ENCODE results near the gene TXNRD1.
"Not testable (repeated sequence)": the region's sequence is repeated elsewhere in the genome, so short reads cannot be mapped to it uniquely, and the experiment has no call there.

TXNRD1 gene

DNA sequence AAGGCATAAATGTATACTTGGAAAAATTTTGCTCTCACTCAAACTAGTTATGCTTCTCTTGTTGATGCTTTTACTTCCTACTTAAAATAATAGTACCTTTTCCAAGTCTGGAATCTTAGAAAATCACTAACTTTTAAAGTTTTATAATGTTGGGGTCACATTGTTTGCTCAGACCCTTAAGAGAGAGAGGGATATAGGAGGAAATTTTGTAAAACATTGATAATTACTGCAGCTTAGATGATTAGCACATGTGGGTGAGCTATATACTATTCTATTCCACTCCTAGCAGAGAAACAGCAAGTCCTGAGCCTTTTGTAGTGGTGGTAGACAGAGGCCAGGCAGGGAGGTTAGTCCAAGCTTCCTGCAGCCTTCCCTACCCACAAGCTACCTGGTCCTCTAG lies 101.4 kb downstream of the TXNRD1 start:
- no peak for TF ChIP-seq POLR2A (IDR thresholded peaks at IDR 0.05; ENCODE audit: low read length)
- no peak for TF ChIP-seq GATA1 (IDR thresholded peaks at IDR 0.05; ENCODE audit: low read depth, low read length)
- DNase-seq = no peak

DNA sequence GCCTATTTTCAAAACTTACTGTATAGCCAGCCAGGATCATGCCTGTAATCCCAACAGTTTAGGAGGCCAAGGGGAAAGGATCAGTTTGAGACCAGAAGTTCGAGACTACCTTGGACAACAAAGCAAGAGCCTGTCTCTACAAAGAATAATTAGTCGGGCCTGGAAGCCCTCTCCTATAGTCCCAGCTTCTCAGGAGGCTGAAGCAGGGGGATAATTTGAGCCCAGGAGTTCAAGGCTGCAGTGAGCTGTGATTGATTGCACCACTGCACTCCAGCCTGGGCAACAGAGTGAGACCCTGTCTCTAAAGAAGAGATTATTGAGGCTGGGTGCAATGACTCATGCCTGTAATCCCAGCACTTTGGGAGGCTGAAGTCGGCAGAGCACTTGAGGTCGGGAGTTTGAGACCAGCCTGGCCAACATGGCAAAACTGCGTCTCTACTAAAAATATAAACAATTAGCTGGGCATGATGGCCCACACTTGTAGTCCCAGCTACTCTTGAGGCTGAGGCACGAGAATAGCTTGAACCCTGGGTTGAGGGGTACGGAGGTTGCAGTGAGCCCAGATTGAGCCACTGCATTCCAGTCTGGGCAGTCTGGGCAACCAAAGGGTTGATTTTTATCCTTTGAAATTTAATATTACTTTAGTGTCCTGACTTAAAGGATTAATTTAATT lies 102.1 kb downstream of the TXNRD1 start:
- TF ChIP-seq GATA1 (IDR thresholded peaks at IDR 0.05; ENCODE audit: low read depth, low read length) (no peak), POLR2A (IDR thresholded peaks at IDR 0.05; ENCODE audit: low read length) (no peak)
- no peak for DNase-seq

DNA sequence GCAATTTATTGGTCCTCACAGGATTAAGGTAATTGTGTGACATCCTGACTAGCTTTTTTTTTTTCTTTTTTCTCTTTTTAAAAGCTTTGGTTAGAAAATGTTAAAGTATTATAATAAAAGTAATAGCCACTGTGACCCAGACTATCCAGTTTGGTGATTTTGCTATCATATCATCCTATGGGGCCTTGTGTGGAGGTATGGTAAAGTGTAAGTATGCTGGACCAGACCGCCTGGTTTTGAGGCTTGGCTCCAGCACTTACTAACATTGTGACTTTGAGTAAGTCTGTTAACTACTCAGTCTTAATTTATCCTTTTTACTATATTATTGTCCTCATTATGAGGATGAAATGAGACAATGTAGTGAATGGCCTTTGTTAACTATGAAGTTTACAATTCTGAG lies 103.4 kb downstream of the TXNRD1 start:
- TF ChIP-seq GATA1 (IDR thresholded peaks at IDR 0.05; ENCODE audit: low read depth, low read length) (no peak), POLR2A (IDR thresholded peaks at IDR 0.05; ENCODE audit: low read length) (no peak)
- no peak for DNase-seq

- DNase-seq = no peak
- TF ChIP-seq GATA1 (IDR thresholded peaks at IDR 0.05; ENCODE audit: low read depth, low read length) (no peak), POLR2A (IDR thresholded peaks at IDR 0.05; ENCODE audit: low read length) (no peak)
Measured at GRCh38 chr12:104319918-104320626, 104.5 kb downstream of the TXNRD1 start.

DNA sequence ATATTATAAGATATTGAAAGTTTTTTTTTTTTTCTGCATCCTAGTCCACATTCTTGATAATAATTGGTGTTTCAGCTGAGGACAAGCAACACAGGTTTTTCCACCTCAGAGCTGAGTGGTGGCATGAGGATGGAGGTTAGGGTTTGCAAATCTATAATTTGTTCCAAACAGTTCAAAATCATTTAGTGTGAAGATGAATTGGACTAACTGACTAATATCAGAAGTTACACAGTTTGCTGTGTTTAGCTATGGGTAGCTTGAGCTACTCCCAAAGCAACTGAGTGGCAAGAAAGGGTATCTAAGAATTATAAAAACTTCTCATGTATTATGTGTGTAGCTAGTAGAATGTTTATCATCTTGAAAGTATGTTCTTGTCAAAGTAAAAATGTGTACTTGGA lies 105.0 kb downstream of the TXNRD1 start:
- no peak for TF ChIP-seq GATA1 (IDR thresholded peaks at IDR 0.05; ENCODE audit: low read depth, low read length)
- TF ChIP-seq POLR2A (IDR thresholded peaks at IDR 0.05; ENCODE audit: low read length) = no peak
- no peak for DNase-seq

GRCh38 chr12:104321949-104322348 lies 106.4 kb downstream of the TXNRD1 start:
- no peak for DNase-seq
- TF ChIP-seq GATA1 (IDR thresholded peaks at IDR 0.05; ENCODE audit: low read depth, low read length) = no peak
- no peak for TF ChIP-seq POLR2A (IDR thresholded peaks at IDR 0.05; ENCODE audit: low read length)

DNA sequence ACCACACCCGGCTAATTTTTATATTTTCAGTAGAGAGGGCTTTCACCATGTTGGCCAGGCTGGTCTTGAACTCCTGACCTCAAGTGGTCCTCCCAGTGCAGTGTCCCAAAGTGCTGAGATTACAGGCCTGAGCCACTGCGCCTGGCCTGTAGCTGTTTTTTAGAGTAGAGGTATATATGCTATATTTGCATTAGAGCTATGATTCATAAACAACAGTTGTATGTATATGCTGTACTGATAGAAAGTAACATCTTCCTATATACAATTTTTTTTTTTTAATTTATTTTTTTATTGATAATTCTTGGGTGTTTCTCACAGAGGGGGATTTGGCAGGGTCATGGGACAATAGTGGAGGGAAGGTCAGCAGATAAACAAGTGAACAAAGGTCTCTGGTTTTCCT lies 107.0 kb downstream of the TXNRD1 start:
- not testable (repeated sequence) for DNase-seq

DNA sequence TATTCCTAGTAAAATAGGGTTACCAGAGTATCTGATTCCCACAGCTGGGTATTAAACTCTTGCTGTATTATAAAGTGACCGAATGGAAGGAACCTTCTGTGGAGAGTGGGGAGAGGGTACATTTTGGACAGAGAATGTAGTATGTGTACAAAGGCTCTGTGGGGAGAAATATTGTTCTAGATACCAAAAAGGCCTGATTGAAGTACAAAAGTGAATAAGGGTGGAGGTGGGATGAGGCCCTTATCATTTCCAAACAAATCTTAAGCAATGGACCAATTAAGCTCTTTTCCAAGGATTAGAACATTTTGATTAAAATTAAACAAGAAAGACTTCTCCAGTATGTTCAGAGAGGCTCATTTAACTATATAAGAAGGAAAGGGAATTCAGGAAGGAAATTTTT lies 108.3 kb downstream of the TXNRD1 start:
- no peak for DNase-seq
- no peak for TF ChIP-seq GATA1 (IDR thresholded peaks at IDR 0.05; ENCODE audit: low read depth, low read length)
- TF ChIP-seq POLR2A (IDR thresholded peaks at IDR 0.05; ENCODE audit: low read length) = no peak

GRCh38 chr12:104328278-104328677 lies 112.7 kb downstream of the TXNRD1 start:
- not testable (repeated sequence) for DNase-seq

DNA sequence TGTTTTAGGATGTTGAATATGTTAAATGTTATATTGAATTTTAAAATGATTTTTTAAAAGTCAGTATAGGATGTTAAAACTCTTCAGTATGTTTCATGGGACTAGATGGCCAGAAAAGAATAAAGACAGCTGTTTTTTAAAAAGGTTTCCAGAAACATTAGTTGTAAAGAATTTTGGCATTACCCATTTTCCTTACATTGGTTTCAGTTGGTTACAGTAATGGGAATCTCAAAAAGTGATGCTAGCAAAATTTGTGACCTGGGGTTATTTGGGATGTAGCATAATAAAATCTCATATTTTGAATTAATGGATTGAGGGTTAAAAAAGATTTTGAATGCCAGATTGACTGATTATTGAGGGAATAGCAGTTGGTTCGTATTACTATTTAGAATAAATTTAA lies 113.2 kb downstream of the TXNRD1 start:
- DNase-seq = no peak
- TF ChIP-seq GATA1 (IDR thresholded peaks at IDR 0.05; ENCODE audit: low read depth, low read length) (no peak), POLR2A (IDR thresholded peaks at IDR 0.05; ENCODE audit: low read length) (no peak)

DNA sequence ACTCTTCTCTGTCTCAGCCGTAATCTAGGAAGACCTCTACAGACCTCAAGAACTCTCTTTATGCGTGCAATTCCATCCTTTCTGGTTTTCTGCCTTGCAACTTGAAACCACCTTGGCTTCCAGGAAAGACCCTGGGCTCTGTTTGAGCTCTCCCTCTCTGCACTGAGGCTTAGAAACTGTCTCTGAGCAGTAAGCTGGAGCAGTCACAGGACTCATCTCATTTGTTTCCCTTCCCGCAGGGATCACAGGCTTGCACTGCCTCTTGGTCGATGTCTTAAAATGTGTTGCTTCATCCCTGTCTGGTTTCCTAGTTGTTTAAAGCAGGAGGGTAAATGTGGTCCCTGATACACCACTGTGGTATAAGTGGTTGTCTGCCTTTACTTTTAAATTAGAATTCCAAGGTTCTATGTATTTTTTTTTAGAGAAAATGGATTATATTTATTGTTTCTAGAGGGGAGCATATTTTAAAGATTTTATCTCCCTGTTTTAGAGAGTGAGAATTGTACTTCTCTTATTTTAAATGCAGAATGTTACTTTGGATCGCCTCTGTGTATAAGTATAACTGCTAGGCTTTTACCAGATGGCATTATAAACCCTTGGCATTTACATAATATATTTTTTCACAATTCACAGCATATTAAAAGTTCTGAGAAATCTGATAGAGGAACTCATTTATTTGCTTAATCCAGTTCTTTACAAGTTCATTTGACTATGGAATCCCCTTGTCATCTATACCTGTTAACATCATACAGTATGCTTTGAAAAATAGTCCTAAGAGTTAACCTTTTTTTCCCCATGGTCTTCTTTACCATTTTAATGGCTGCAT lies 114.3 kb downstream of the TXNRD1 start:
- TF ChIP-seq POLR2A (IDR thresholded peaks at IDR 0.05; ENCODE audit: low read length) = no peak
- TF ChIP-seq GATA1 (IDR thresholded peaks at IDR 0.05; ENCODE audit: low read depth, low read length) = no peak
- no peak for DNase-seq

- no peak for TF ChIP-seq GATA1 (IDR thresholded peaks at IDR 0.05; ENCODE audit: low read depth, low read length)
- no peak for TF ChIP-seq POLR2A (IDR thresholded peaks at IDR 0.05; ENCODE audit: low read length)
- no peak for DNase-seq
Measured at GRCh38 chr12:104331376-104331775, 115.8 kb downstream of the TXNRD1 start.

- not testable (repeated sequence) for DNase-seq
Measured at GRCh38 chr12:104332273-104332672, 116.7 kb downstream of the TXNRD1 start.

GRCh38 chr12:104333692-104334255 lies 118.2 kb downstream of the TXNRD1 start:
- no peak for DNase-seq
- TF ChIP-seq POLR2A (IDR thresholded peaks at IDR 0.05; ENCODE audit: low read length) = no peak

- DNase-seq = no peak
- no peak for TF ChIP-seq GATA1 (IDR thresholded peaks at IDR 0.05; ENCODE audit: low read depth, low read length)
Measured at GRCh38 chr12:104334581-104334980, 119.0 kb downstream of the TXNRD1 start.

Measured in erythroblast (primary cell).